ENCODE results near the gene GALT. TPM values are rescaled to one million over a fixed set of nuclear protein-coding genes. Genes with fewer than 3 reads are reported as not detected.

Gene GALT
- total and polyA plus RNA-seq, 2 of the 13 experiments (the other 11 are each of a cell fraction or from before 2014, with no cell fraction given): 40.4 to 46.3 TPM

- CTCF ChIA-PET (ENCODE audit: low intra/inter-chr PET ratio, low total read pairs): no interaction called here
- ATAC-seq (no peak), FAIRE-seq (no peak), DNase-seq (ENCODE audit: low spot score) (no peak)
- Histone ChIP-seq H4K20me1 (ENCODE audit: insufficient read depth, low read length) (no peaks in the 10 kb centered on the region), H3K4me3 (replicated peaks in 1 of 3; ENCODE audit: insufficient read depth in 1 of 3, low read depth in 2 of 3, low read length in 3 of 3) (no peak within 1 kb of the TSS), H2AFZ (ENCODE audit: low read length) (no peak within 1 kb of the TSS), H3K9me3 (ENCODE audit: low read length) (no peaks in the 10 kb centered on the region), H3K27me3 (ENCODE audit: control insufficient read depth in 1 of 2, insufficient read depth in 2 of 2, low read length in 2 of 2) (no peaks in the 10 kb centered on the region), H3K4me1 (ENCODE audit: insufficient read depth, low read length) (peaks cover 24% of the 10 kb centered on the region), H3K4me2 (ENCODE audit: low read depth, low read length) (no peak within 1 kb of the TSS), H3K36me3 (replicated peaks in 1 of 2; ENCODE audit: control insufficient read depth in 1 of 2, insufficient read depth in 2 of 2, low read length in 2 of 2) (no peaks in the 10 kb centered on the region), H3K9ac (ENCODE audit: insufficient read depth, low read depth, low read length) (no peak within 1 kb of the TSS), H3K79me2 (ENCODE audit: insufficient read depth, low read length) (no peaks in the 10 kb centered on the region), H3K27ac (ENCODE audit: extremely low read length, insufficient read depth, low read length) (no peak within 1 kb of the TSS)
- WGBS (ENCODE audit: low lambda C conversion rate): 47% methylated on average over 4 of the region's 4 CpGs
- no TSS peak for BruUV-seq (replicated peaks)
- in situ Hi-C loops (cut with HindIII; ENCODE audit: extremely low pct_ligation_motif_present, low pct_unique_long_range_greater_than_20kb): no loop called here
- POLR2A ChIA-PET: interaction anchor here (1.3 to 4.9 kb wide), 2 partner anchors 10 to 16 kb away, joined by 4 to 40 read pairs; partner anchors contain the start of genes GALT and IL11RA
- intact Hi-C loops (cut with micrococcal nuclease; ENCODE audit: unreplicated experiment): no loop called here
- no peak for TF ChIP-seq NFE2L1 (CRISPR knock-in tag; IDR thresholded peaks at IDR 0.05; ENCODE audit: borderline replicate concordance)
- TF ChIP-seq, protein P1, sequence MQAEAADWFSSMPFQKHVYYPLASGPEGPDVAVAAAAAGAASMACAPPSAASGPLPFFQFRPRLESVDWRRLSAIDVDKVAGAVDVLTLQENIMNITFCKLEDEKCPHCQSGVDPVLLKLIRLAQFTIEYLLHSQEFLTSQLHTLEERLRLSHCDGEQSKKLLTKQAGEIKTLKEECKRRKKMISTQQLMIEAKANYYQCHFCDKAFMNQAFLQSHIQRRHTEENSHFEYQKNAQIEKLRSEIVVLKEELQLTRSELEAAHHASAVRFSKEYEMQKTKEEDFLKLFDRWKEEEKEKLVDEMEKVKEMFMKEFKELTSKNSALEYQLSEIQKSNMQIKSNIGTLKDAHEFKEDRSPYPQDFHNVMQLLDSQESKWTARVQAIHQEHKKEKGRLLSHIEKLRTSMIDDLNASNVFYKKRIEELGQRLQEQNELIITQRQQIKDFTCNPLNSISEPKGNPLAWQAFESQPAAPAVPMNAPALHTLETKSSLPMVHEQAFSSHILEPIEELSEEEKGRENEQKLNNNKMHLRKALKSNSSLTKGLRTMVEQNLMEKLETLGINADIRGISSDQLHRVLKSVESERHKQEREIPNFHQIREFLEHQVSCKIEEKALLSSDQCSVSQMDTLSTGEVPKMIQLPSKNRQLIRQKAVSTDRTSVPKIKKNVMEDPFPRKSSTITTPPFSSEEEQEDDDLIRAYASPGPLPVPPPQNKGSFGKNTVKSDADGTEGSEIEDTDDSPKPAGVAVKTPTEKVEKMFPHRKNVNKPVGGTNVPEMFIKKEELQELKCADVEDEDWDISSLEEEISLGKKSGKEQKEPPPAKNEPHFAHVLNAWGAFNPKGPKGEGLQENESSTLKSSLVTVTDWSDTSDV (CRISPR knock-in tag; IDR thresholded peaks at IDR 0.05): no peak
- no peak for TF ChIP-seq MTERF4 (CRISPR knock-in tag; IDR thresholded peaks at IDR 0.05)
- no peak for TF ChIP-seq RERE (CRISPR knock-in tag; IDR thresholded peaks at IDR 0.05; ENCODE audit: low read depth)
- TF ChIP-seq ZNF703 (CRISPR knock-in tag; IDR thresholded peaks at IDR 0.05; ENCODE audit: borderline replicate concordance): no peak
- no peak for TF ChIP-seq SKI (IDR thresholded peaks at IDR 0.05; ENCODE audit: partially characterized antibody)
- TF ChIP-seq ZNF124 (CRISPR knock-in tag; IDR thresholded peaks at IDR 0.05): no peak
Observed at GRCh38 chr9:34662526-34663302, 16.2 kb downstream of the GALT start, which contains the start of gene CCL27. TSS of gene CCL27 (minus strand) at chr9:34662657. CDS start at chr9:34662633, 24 bp downstream.

All from HepG2 (cell line).